ENCODE data around the gene GRIP1.

The GRIP1 gene

DNA sequence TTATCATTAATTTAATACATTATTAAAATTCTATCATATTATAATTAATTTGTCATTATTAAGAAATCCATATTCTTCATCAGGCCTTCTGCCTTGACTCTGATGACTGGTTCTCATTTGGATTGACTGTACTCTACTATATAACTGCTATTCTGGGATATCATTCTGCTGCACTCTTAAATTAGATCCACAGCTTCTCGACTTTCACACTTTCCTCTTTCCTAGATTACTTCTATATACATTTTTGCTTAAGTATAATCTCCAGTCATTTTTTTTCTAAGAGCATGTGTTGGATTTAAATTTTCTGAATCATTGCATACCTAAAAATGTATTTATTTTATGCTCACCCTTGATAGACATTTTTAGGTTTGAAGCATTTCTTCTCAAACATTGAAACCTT is 12.4 kb downstream of the GRIP1 start:
- Histone ChIP-seq H4K20me1 (ENCODE audit: control insufficient read depth, insufficient read depth, low read depth, low read length) (no peaks in the 10 kb centered on the region), H3K27ac (ENCODE audit: low read depth, low read length) (no peak overlapping the region), H3K9me2 (replicated peaks; ENCODE audit: control insufficient read depth, low read length) (no peaks in the 10 kb centered on the region), H3K27me3 (ENCODE audit: control insufficient read depth, low read length) (no peaks in the 10 kb centered on the region), H3K4me1 (ENCODE audit: control insufficient read depth, low read length) (peaks cover 69% of the 10 kb centered on the region), H3K4me2 (ENCODE audit: low read length) (no peak overlapping the region), H3K36me3 (ENCODE audit: control insufficient read depth, low read length) (no peaks in the 10 kb centered on the region), H3F3A (ENCODE audit: control insufficient read depth, insufficient read depth) (peaks cover 10% of the 10 kb centered on the region), H3K9me3 (ENCODE audit: control insufficient read depth, insufficient read depth, low read length) (no peaks in the 10 kb centered on the region), H3K79me2 (ENCODE audit: control insufficient read depth, low read length) (0 out of 2 replicates have a peak, but pooled peaks cover 2% of the 10 kb centered on the region), H3K4me3 (ENCODE audit: low read length) (no peak overlapping the region)
- TF ChIP-seq, protein P1, sequence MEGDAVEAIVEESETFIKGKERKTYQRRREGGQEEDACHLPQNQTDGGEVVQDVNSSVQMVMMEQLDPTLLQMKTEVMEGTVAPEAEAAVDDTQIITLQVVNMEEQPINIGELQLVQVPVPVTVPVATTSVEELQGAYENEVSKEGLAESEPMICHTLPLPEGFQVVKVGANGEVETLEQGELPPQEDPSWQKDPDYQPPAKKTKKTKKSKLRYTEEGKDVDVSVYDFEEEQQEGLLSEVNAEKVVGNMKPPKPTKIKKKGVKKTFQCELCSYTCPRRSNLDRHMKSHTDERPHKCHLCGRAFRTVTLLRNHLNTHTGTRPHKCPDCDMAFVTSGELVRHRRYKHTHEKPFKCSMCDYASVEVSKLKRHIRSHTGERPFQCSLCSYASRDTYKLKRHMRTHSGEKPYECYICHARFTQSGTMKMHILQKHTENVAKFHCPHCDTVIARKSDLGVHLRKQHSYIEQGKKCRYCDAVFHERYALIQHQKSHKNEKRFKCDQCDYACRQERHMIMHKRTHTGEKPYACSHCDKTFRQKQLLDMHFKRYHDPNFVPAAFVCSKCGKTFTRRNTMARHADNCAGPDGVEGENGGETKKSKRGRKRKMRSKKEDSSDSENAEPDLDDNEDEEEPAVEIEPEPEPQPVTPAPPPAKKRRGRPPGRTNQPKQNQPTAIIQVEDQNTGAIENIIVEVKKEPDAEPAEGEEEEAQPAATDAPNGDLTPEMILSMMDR (IDR thresholded peaks at IDR 0.05; ENCODE audit: low read depth, low read length, poor library complexity, severe bottlenecking) = no peak
- no peak for TF ChIP-seq EZH2phosphoT487 (IDR thresholded peaks at IDR 0.05; ENCODE audit: borderline replicate concordance, low read length)

DNA sequence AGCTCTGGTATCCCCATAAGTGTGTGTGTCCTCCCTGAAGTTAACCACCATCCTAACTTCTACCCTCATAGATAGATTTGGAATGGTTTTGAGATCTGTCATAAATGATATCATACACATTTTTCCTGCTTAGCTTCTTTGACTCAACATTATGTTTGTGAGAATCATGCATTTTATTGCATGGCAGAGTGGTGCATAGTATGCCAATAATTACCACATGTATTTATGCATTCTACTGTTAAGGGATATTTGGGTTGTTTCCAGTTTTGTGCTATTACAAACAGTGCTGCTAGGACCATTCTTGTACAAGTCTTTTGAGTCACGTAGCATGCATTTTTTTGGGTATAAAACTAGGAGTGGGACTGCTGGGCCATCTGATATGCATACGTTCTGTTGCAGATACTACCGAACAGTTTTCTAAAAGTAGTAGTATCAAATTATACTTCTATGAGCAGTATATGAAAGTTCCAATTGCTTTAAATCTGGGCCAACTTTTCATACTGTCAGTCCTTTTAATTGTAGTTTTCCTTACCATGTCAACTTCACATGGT is 13.4 kb downstream of the GRIP1 start:
- no peak overlapping the region for H3K4me2 ChIP-seq (ENCODE audit: low read length)
- H3K27ac ChIP-seq (ENCODE audit: low read depth, low read length) = no peak overlapping the region
- no peaks in the 10 kb centered on the region for H3K9me2 ChIP-seq (replicated peaks; ENCODE audit: control insufficient read depth, low read length)
- H4K20me1 ChIP-seq (ENCODE audit: control insufficient read depth, insufficient read depth, low read depth, low read length) = no peaks in the 10 kb centered on the region
- TF ChIP-seq, protein P1 (IDR thresholded peaks at IDR 0.05; ENCODE audit: low read depth, low read length, poor library complexity, severe bottlenecking) = no peak
- no peak for TF ChIP-seq EZH2phosphoT487 (IDR thresholded peaks at IDR 0.05; ENCODE audit: borderline replicate concordance, low read length)
- no peak overlapping the region for H3K4me3 ChIP-seq (ENCODE audit: low read length)
- no peaks in the 10 kb centered on the region for H3K36me3 ChIP-seq (ENCODE audit: control insufficient read depth, low read length)
- peaks cover 67% of the 10 kb centered on the region for H3K4me1 ChIP-seq (ENCODE audit: control insufficient read depth, low read length)
- no peaks in the 10 kb centered on the region for H3K9me3 ChIP-seq (ENCODE audit: control insufficient read depth, insufficient read depth, low read length)
- peaks cover 10% of the 10 kb centered on the region for H3F3A ChIP-seq (ENCODE audit: control insufficient read depth, insufficient read depth)
- H3K27me3 ChIP-seq (ENCODE audit: control insufficient read depth, low read length) = no peaks in the 10 kb centered on the region
- peaks cover 5% of the 10 kb centered on the region; the same call in 1 of the 2 replicates for H3K79me2 ChIP-seq (ENCODE audit: control insufficient read depth, low read length)

DNA sequence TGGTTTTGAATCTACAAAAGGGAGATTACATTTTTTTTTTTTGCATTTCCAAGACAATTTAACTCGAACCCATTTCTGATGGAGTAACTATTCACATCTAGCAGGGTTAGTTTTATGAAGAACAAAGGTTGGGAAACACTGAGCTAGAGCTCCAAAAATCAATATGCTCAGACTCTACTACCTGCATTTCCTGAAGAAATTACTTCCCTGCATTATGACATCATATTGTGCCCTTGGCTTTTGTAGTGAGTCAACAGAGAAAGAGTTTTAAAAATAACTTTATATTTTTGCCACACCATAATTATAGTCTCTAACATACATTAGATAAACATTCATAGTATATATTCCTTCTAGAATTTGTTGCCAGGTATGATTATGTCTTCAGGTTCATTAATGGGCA is 14.8 kb downstream of the GRIP1 start:
- Histone ChIP-seq H4K20me1 (ENCODE audit: control insufficient read depth, insufficient read depth, low read depth, low read length) (no peaks in the 10 kb centered on the region), H3K4me2 (ENCODE audit: low read length) (0 out of 2 replicates have a peak overlapping the region, but pooled peaks have one; percentile 82), H3K79me2 (ENCODE audit: control insufficient read depth, low read length) (peaks cover 5% of the 10 kb centered on the region; the same call in 1 of the 2 replicates), H3K9me3 (ENCODE audit: control insufficient read depth, insufficient read depth, low read length) (no peaks in the 10 kb centered on the region), H3K9me2 (replicated peaks; ENCODE audit: control insufficient read depth, low read length) (no peaks in the 10 kb centered on the region), H3K27me3 (ENCODE audit: control insufficient read depth, low read length) (no peaks in the 10 kb centered on the region), H3K4me1 (ENCODE audit: control insufficient read depth, low read length) (peaks cover 69% of the 10 kb centered on the region), H3K36me3 (ENCODE audit: control insufficient read depth, low read length) (no peaks in the 10 kb centered on the region), H3F3A (ENCODE audit: control insufficient read depth, insufficient read depth) (peaks cover 10% of the 10 kb centered on the region), H3K27ac (ENCODE audit: low read depth, low read length) (no peak overlapping the region), H3K4me3 (ENCODE audit: low read length) (no peak overlapping the region)
- TF ChIP-seq EZH2phosphoT487 (IDR thresholded peaks at IDR 0.05; ENCODE audit: borderline replicate concordance, low read length) = no peak
- TF ChIP-seq, protein P1 (IDR thresholded peaks at IDR 0.05; ENCODE audit: low read depth, low read length, poor library complexity, severe bottlenecking) = no peak
